IPS-11a (cell line): Measurements from ENCODE around the gene S100A11.
"Not testable (repeated sequence)": the region's sequence is repeated elsewhere in the genome, so short reads cannot be mapped to it uniquely, and the experiment has no call there.

Experiments used
- H3K4me3 ChIP-seq: one replicate; pipeline ENCODE4 v1.5.1; 2013; ENCODE audit warnings: low read depth, low read length, control low read depth

Gene S100A11

GRCh38 chr1:152036267-152037216 lies at the start of gene S100A11:
Gene S100A11 (minus strand): TSS chr1:152037004. CDS start chr1:152036915, 89 bp downstream.
- H3K4me3 ChIP-seq = peak within 1 kb of the TSS; percentile 69

DNA sequence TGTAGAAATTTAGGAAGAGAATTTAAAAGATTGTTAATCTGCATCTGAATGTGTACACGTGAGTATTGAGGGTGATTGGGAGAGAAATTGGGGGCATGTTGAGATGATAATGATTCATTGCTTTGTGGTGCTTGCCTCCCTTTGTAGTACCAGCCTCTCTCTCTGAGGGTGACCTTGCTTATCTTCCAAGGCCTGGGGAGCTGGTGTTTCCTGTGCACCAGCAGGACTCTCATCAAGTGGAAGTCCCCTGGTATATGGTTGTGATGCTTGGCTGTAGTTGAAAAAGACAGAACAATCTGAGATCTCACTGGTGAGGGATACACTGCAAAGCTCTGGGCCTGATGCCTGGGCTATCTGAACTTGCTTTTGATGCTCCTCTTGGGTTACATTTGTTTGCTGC lies 48.0 kb upstream of the S100A11 start:
- no peak overlapping the region for H3K4me3 ChIP-seq

GRCh38 chr1:152081026-152081425 lies 44.2 kb upstream of the S100A11 start:
- H3K4me3 ChIP-seq = not testable (repeated sequence)

GRCh38 chr1:152080494-152080893 lies 43.7 kb upstream of the S100A11 start:
- H3K4me3 ChIP-seq = not testable (repeated sequence)

- no peak overlapping the region for H3K4me3 ChIP-seq
Observed at GRCh38 chr1:152078831-152079441, 42.1 kb upstream of the S100A11 start.

- no peak overlapping the region for H3K4me3 ChIP-seq
Observed at GRCh38 chr1:152072311-152072710, 35.5 kb upstream of the S100A11 start.

DNA sequence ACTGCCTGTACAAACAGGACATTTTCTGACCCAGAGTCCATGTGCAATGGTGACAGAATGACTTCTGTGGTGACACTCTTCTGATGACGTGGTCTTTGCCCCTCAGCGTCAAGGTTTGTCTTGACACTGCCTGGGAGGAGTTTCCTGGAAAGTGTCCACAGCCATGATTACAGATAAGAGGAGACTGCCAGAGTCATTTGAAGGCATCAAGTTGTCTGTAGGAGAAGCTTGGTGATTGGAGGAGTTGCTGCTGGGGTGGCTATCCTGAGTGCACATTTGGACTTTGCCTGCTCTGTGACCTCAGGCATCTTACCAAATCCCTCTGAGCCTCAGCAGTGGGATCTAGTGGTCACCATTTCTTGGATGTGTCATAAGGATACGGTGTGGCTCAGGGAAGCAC lies 34.3 kb upstream of the S100A11 start:
- H3K4me3 ChIP-seq = no peak overlapping the region

DNA sequence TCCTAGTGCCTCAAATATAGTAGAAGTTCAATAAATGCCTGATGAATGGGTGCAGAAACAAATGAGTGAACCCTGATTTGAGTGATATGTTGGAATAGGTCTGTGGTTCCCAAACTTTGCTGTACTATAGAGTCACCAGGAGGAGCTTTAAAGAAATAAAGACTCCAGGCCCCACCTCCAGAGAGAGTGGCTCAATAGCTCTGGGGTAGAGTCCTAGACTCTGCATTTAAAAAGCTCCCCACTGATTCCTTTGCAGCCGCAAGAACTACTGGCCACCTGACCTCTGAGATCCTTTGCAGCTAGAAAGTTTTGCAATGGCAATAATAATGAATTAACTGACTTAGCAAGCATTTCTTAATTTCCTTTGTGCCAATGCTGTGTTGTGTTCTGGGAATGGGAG lies 31.1 kb upstream of the S100A11 start:
- H3K4me3 ChIP-seq = no peak overlapping the region

- H3K4me3 ChIP-seq = no peak overlapping the region
Observed at GRCh38 chr1:152067150-152067549, 30.3 kb upstream of the S100A11 start.

GRCh38 chr1:152061952-152062351 lies 25.1 kb upstream of the S100A11 start:
- H3K4me3 ChIP-seq = no peak overlapping the region

- H3K4me3 ChIP-seq = no peak overlapping the region
Observed at GRCh38 chr1:152053375-152053774, 16.6 kb upstream of the S100A11 start.

GRCh38 chr1:152052606-152053005 lies 15.8 kb upstream of the S100A11 start:
- no peak overlapping the region for H3K4me3 ChIP-seq

DNA sequence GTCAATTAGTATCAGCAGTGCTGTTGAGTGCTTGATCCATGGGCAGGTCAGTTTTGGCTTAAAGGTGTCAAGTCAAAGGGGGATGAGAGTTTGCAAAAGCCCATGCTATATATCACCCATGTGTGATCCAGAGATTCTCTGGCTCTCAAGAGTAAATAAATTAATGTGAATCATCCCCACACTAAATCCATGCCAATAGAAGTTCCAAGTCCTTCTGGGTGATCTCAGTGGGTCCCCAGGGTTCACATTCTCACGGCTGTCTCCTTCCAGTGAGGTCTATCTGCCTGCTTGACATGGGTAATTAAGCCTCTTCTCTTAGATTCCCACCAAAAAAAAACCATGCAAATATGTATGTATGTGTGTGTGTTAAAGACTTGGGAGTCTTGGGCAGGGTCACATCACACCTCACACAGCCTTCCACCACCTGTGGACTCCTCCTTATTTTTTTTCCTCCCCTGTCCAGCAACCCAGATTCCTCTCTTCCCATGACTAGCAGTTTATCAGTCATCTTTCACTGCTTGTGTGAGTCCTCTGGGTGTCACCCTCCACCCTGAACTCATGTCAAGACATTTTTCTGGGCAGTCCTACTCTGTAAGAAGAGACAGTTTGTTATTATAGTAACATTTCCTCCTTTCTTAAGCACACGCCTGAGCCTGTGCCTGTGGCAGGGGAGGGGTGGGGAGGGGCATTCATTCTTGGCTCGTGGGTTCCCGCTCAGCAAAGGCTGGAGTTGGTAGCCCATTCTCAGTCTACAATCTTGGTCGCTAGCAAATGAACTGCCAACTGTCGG lies 14.3 kb upstream of the S100A11 start:
- H3K4me3 ChIP-seq = no peak overlapping the region

GRCh38 chr1:152049291-152050083 lies 12.7 kb upstream of the S100A11 start:
- H3K4me3 ChIP-seq = no peak overlapping the region

- H3K4me3 ChIP-seq = no peak overlapping the region
Observed at GRCh38 chr1:152048416-152049009, 11.7 kb upstream of the S100A11 start.

- H3K4me3 ChIP-seq = no peak overlapping the region
Observed at GRCh38 chr1:152047730-152048415, 11.1 kb upstream of the S100A11 start.

- no peak overlapping the region for H3K4me3 ChIP-seq
Observed at GRCh38 chr1:152047413-152047729, 10.6 kb upstream of the S100A11 start.

DNA sequence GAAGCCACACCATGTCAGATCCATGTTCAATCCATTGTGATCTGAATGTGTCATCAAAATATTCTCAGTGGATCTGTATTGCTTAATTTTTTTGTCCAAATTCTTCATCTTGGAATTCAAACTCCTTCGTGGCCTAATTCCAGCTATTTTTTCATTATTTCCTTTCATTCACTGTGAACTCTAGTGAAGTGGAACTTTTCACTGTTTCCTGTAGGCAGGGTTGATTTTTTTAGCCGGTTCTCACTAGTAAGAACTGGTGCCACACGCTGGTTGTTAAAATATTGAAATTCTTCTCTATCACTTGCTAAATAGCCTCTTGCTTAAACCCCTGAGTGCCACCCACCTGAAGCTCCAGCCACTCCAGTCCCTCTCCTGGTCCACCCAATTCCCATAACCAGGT lies 7.6 kb upstream of the S100A11 start:
- H3K4me3 ChIP-seq = no peak overlapping the region

DNA sequence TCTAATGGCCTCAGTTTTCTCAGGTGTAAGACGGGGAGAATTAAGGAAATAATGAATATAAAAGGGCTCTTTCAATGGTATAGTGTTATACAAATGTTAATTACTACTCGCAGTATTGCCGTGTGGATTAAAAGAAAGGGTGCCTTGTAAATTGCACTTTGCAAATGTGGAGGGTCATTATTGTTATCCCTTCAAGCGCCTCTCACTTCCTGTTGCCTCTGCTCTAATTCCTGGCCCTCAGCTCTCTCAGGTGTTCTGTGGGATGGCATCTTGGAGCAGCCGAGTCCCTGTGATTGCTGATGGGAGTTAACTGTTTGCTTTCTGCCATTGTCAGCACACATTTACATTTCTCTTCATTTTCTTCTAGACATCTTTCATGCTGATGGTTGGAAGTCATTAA lies 7.1 kb upstream of the S100A11 start:
- H3K4me3 ChIP-seq = no peak overlapping the region

GRCh38 chr1:152042030-152042429 lies 5.2 kb upstream of the S100A11 start:
- H3K4me3 ChIP-seq = no peak overlapping the region
